ENCODE data around the gene HDGFL2.
"Not testable (repeated sequence)": the region's sequence is repeated elsewhere in the genome, so short reads cannot be mapped to it uniquely, and the experiment has no call there.

Gene HDGFL2

GRCh38 chr19:4536798-4537197 lies 64.7 kb downstream of the HDGFL2 start:
- no peak for DNase-seq (ENCODE audit: low spot score)

DNA sequence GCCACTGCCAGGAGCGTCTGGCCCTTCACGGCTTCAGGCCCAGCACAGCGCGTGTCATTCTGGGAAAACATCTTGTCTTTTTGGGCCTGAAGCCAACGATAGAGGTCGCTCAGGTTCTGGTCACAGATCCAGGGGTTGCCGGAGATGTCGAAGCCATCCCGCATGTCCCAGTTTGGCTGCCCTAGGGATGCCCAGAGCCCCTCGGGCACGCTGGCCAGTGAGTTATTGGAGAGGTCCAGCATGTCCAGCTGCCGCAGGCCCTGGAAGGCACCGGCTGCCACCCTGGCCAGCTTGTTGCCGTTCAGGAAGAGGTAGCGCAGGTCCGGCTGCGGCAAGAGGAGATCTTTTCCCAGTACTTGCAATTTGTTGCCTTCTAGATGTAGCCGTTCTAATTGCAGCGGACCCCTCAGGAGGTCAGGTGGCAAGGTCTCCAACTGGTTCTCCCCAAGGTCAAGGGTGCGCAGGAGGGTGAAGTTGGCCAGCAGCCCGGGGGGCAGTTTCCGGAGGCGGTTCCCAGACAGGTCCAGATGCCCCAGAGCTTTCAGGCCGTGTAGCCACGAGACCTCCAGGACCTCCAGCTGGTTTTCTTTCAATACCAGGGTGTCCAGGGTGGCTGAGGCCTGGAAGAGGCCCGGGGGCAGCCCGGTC lies 66.0 kb downstream of the HDGFL2 start:
- DNase-seq (ENCODE audit: low spot score): no peak

- DNase-seq (ENCODE audit: low spot score): no peak
Measured at GRCh38 chr19:4538601-4538954, 66.5 kb downstream of the HDGFL2 start.

DNA sequence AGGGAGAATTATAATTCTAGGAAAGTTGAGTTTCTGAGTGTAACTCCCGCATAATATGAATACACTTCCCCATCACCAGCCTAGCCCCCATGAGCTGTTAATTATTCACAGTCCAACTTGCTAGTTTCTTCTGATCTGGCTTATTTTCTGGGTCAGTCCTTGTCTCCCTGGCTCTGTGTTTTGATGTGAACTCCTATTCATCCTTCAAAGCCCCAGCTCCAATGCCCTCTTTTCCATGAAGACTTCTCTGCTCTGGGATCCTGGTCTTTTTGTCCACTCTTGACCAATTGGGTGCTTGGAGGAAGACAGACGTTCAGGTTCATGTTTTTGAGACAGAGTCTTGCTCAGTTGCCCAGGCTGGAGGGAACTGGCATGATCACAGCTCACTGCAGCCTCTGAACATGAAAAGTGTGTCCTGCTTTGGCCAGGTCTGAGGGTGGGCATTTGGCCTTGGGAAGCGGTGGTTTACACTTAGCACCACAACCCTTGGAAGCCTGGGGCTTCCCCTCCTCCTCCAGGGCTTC lies 67.1 kb downstream of the HDGFL2 start:
- DNase-seq (ENCODE audit: low spot score): no peak

GRCh38 chr19:4539693-4540581 lies 67.8 kb downstream of the HDGFL2 start, which contains the start of gene LRG1:
Gene LRG1, minus strand, starts transcription at chr19:4540036. Its CDS starts 23 bp downstream, at chr19:4540013.
- DNase-seq (ENCODE audit: low spot score): no peak

GRCh38 chr19:4541114-4541805 lies 69.2 kb downstream of the HDGFL2 start:
- no peak for DNase-seq (ENCODE audit: low spot score)

GRCh38 chr19:4541806-4542145 lies 69.7 kb downstream of the HDGFL2 start:
- not testable (repeated sequence) for DNase-seq (ENCODE audit: low spot score)

DNA sequence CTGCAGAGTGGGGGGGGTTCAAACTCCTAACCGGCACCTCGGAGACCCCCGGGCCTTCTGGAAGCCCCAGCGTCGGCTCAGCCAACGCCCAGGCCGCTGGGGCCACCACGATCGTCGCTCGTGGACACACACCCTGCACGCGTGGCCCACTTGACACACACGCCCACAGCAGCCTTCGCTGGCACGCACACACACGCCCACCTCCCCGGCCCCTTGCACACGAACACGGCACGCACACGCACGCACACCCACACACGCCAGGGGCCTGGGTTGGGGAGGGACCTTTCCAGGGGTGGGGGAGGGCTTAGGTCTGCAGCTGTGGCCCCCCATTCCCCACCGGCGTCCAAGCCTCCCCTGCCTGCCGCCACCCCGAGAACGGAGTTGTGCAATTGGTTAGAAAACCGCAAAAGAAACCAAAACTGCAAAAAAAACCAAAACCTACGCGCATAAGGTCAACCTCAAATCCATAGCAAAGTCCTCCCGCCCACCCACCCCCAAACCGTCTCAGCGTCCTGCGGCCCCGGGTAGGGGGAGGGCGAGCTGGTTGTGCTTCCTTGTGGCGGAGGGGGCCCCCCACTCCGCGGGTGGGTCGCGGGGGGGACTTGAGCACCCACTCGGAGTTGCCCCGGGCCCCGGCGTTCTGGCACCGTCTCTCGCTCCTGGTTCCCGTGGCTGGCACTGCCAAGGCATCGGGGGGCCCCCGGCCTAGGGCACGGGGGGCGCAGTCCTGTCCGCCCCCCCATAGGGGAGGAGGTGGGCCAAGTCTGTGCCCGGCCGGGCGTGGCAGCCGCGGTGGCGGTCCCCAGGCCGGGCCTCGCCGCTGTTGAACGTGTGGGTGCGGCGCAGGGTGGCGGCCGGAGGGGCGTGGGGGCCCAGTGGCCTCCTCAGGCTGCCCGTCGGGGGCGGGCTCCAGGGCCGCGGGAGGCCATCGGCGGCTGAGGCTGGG lies 71.1 kb downstream of the HDGFL2 start:
- no peak for DNase-seq (ENCODE audit: low spot score)

GRCh38 chr19:4543842-4544647 lies 71.9 kb downstream of the HDGFL2 start:
- DNase-seq (ENCODE audit: low spot score): no peak

GRCh38 chr19:4547303-4548237 lies 75.5 kb downstream of the HDGFL2 start:
- peak; percentile 48 for DNase-seq (ENCODE audit: low spot score)

- no peak for DNase-seq (ENCODE audit: low spot score)
Measured at GRCh38 chr19:4548238-4548584, 76.1 kb downstream of the HDGFL2 start.

DNA sequence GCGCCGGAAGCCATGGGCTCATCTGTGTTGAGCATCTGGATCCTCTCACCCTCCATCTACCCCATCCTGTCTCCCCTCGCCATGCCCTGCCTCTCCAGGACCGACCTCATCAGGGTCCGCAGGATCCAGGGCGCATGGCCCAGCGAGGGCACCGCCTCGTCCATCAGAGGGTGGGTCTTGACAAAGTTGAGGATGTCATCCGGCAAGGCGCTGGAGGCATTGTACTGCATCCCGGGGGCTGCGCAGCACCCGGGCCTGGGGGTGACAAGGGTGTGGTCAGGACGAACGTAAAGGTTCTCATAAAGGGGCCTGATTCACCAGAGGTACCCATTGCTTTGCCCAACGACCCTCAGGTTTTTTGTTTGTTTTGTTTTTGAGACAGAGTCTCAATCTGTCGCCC lies 77.9 kb downstream of the HDGFL2 start:
- DNase-seq (ENCODE audit: low spot score): no peak

DNA sequence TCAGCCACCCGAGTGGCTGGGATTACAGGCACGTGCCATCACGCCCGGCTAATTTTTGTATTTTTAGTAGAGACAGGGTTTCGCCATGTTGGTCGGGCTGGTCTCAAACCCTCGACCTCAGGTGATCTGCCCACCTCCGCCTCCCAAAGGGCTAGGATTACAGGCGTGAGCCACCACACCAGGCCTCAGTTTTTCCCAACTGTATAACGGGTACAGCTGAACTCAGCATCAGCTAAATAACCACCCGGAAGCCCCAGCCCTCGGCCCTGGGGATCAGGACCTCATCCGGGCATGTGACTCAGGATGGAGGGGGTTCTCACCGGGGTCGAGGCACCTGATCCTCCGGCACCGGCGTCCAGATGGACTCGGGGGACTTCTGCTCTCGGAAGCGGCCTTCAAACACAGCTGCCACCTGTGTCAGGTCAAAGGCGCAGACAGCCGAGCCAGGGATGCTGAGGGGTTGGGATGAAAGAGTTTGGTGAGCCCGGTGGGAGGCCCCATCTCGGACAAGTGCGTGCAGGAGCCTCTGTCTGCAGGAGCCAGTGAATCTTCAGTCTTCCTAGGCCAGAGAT lies 78.5 kb downstream of the HDGFL2 start:
- no peak for DNase-seq (ENCODE audit: low spot score)
